ENCODE measurements around the gene CCL21. TPM values are rescaled to one million over a fixed set of nuclear protein-coding genes. Genes with fewer than 3 reads are reported as not detected.
A peak's percentile ranks its signal among the peaks of the same experiment; 100 is the strongest.

The CCL21 gene
- total and polyA plus RNA-seq, 2 of the 13 experiments (the other 11 are each of a cell fraction or from before 2014, with no cell fraction given), result not detected

DNA sequence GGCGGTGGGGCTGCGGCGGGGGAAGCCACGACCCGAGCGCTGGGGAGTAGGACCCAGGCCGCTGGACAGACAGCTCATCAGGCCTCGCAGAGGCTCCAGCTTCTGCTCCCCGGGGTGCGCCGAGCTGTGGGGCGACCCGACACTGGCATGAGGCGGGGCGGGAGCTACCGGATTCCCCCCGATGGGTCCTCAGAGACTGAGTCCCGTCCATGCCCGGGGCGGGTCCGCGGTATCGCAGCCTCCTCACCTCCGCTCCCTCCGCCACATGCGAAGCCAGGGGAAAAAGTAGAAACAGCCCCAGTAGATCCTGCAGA, 44.9 kb downstream of the CCL21 start (continued):
- TF ChIP-seq KDM2A (CRISPR knock-in tag; IDR thresholded peaks at IDR 0.05; ENCODE audit: borderline replicate concordance, low read depth) (peak; percentile 62; the same call in 1 of the 2 replicates), KLF6 (CRISPR knock-in tag; IDR thresholded peaks at IDR 0.05) (0 out of 2 replicates have a peak, but pooled peaks have one; percentile 18), NFRKB (IDR thresholded peaks at IDR 0.05) (no peak), UBTF (CRISPR knock-in tag; IDR thresholded peaks at IDR 0.05) (peak; percentile 51; the same call in 1 of the 2 replicates), ZNF260 (CRISPR knock-in tag; IDR thresholded peaks at IDR 0.05; ENCODE audit: borderline replicate concordance, low read depth) (no peak), ZFX (CRISPR knock-in tag; IDR thresholded peaks at IDR 0.05; ENCODE audit: low read depth) (peak; percentile 37; the same call in 1 of the 2 replicates), POLR2A (IDR thresholded peaks at IDR 0.05; ENCODE audit: insufficient read depth in 1 of 2, low read depth in 2 of 2, low read length in 2 of 2) (peak in 1 of 2 experiments; percentile 28; a peak in 1 of 4 replicates), ZFY (CRISPR knock-in tag; IDR thresholded peaks at IDR 0.05) (0 out of 2 replicates have a peak, but pooled peaks have one; percentile 27), GABPB1 (CRISPR knock-in tag; IDR thresholded peaks at IDR 0.05) (no peak), SAP130 (CRISPR knock-in tag; IDR thresholded peaks at IDR 0.05; ENCODE audit: low read depth) (peak; percentile 18; the same call in 1 of the 2 replicates), U2AF2 (IDR thresholded peaks at IDR 0.05; ENCODE audit: low read depth, low read length) (no peak), ZNF274 (CRISPR knock-in tag; IDR thresholded peaks at IDR 0.05) (peak; percentile 48; the same call in 1 of the 2 replicates), EHMT2 (IDR thresholded peaks at IDR 0.05; ENCODE audit: borderline replicate concordance, low read depth, low read length) (no peak), MXD3 (CRISPR knock-in tag; IDR thresholded peaks at IDR 0.05) (peak; percentile 51; the same call in 1 of the 2 replicates), ZNF777 (CRISPR knock-in tag; IDR thresholded peaks at IDR 0.05) (peak; percentile 74; the same call in 1 of the 2 replicates), ZNF605 (CRISPR knock-in tag; IDR thresholded peaks at IDR 0.05) (0 out of 2 replicates have a peak, but pooled peaks have one; percentile 35), ZNF253 (CRISPR knock-in tag; IDR thresholded peaks at IDR 0.05; ENCODE audit: borderline replicate concordance) (no peak), DRAP1 (CRISPR knock-in tag; IDR thresholded peaks at IDR 0.05) (no peak)
